ENCODE data around the gene TRIP12. TPM values are rescaled to one million over a fixed set of nuclear protein-coding genes. Genes with fewer than 3 reads are reported as not detected.

Gene TRIP12
- total RNA-seq, 1 experiment from 2014 or later: 368 TPM

- no TSS peak for BruUV-seq (replicated peaks)
- in situ Hi-C loops (cut with HindIII; ENCODE audit: low pct_unique_long_range_greater_than_20kb, low sequenced_read_pairs) (no loop called here), intact Hi-C loops (cut with micrococcal nuclease; ENCODE audit: unreplicated experiment) (no loop called here)
Observed at GRCh38 chr2:229861431-229861830, 60.4 kb downstream of the TRIP12 start.

GRCh38 chr2:229860334-229860733 lies 61.5 kb downstream of the TRIP12 start:
- CTCF ChIA-PET: no interaction called here
- no peak overlapping the region for H3K4me3 ChIP-seq (ENCODE audit: low read depth in 2 of 2, low read length in 2 of 2)
- no peak for DNase-seq (ENCODE audit: low read depth, low spot score)
- BruUV-seq (replicated peaks): no TSS peak
- H3K9me3 ChIP-seq (ENCODE audit: control insufficient read depth, insufficient read depth, low read depth, low read length): no peaks in the 10 kb centered on the region
- H3K4me1 ChIP-seq (ENCODE audit: control insufficient read depth, insufficient read depth, low read length): peaks cover 6% of the 10 kb centered on the region; the same call in 1 of the 2 replicates
- in situ Hi-C loops (cut with HindIII; ENCODE audit: low pct_unique_long_range_greater_than_20kb, low sequenced_read_pairs) (no loop called here), intact Hi-C loops (cut with micrococcal nuclease; ENCODE audit: unreplicated experiment) (no loop called here)
- no peak for TF ChIP-seq TCF7L2 (IDR thresholded peaks at IDR 0.05; ENCODE audit: low read depth, low read length)
- no peak for TF ChIP-seq SIN3A (IDR thresholded peaks at IDR 0.05; ENCODE audit: borderline replicate concordance, insufficient read depth, low read depth, low read length)
- TF ChIP-seq CTCF (IDR thresholded peaks at IDR 0.05): no peak
- TF ChIP-seq REST (IDR thresholded peaks at IDR 0.05; ENCODE audit: insufficient read depth in 1 of 2, low read depth in 2 of 2, low read length in 1 of 2): no peak
- no peak for TF ChIP-seq POLR2AphosphoS5 (IDR thresholded peaks at IDR 0.05; ENCODE audit: low read depth, low read length)
- ATAC-seq: no peak
- no peak overlapping the region for H3K27ac ChIP-seq (ENCODE audit: low read length)
- POLR2A ChIA-PET: no interaction called here
- peaks cover 24% of the 10 kb centered on the region for H3K36me3 ChIP-seq (ENCODE audit: control insufficient read depth, insufficient read depth, low read length)
- H3K27me3 ChIP-seq (ENCODE audit: control insufficient read depth, insufficient read depth, low read length): no peaks in the 10 kb centered on the region

More at GRCh38 chr2:229861431-229861830, 60.4 kb downstream of the TRIP12 start:
- Histone ChIP-seq H3K4me1 (ENCODE audit: control insufficient read depth, insufficient read depth, low read length) (peaks cover under 1% of the 10 kb centered on the region; the same call in 1 of the 2 replicates), H3K36me3 (ENCODE audit: control insufficient read depth, insufficient read depth, low read length) (peaks cover 24% of the 10 kb centered on the region), H3K27me3 (ENCODE audit: control insufficient read depth, insufficient read depth, low read length) (no peaks in the 10 kb centered on the region), H3K4me3 (ENCODE audit: low read depth in 2 of 2, low read length in 2 of 2) (no peak overlapping the region), H3K27ac (ENCODE audit: low read length) (no peak overlapping the region), H3K9me3 (ENCODE audit: control insufficient read depth, insufficient read depth, low read depth, low read length) (no peaks in the 10 kb centered on the region)
- ChIA-PET CTCF (no interaction called here), POLR2A (no interaction called here)
- ATAC-seq: no peak
- no peak for DNase-seq (ENCODE audit: low read depth, low spot score)
- no peak for TF ChIP-seq CTCF (IDR thresholded peaks at IDR 0.05)
- TF ChIP-seq POLR2AphosphoS5 (IDR thresholded peaks at IDR 0.05; ENCODE audit: low read depth, low read length): no peak
- TF ChIP-seq REST (IDR thresholded peaks at IDR 0.05; ENCODE audit: insufficient read depth in 1 of 2, low read depth in 2 of 2, low read length in 1 of 2): no peak
- TF ChIP-seq TCF7L2 (IDR thresholded peaks at IDR 0.05; ENCODE audit: low read depth, low read length): no peak
